A673 (cell line): Measurements from ENCODE around the gene KCNT2.

Source experiments
- CTCF ChIP-seq: fragments of 300-800, 200-600 bp; sonication (generic); conservative IDR thresholded peaks from 2 replicates; pipeline ENCODE4 v1.5.1; 2017; ENCODE audit warnings: low read depth, mild to moderate bottlenecking, antibody characterized with exemption, low read length, moderate library complexity, mixed read lengths
- EZH2 ChIP-seq: fragments of 200-600 bp; sonication (generic); IDR thresholded peaks from 2 replicates; pipeline ENCODE4 v1.6.1; 2017; ENCODE audit warnings: borderline replicate concordance, low read depth, mild to moderate bottlenecking, mixed read lengths, antibody characterized with exemption, low read length; ENCODE audit not compliant: poor library complexity, severe bottlenecking

DNA sequence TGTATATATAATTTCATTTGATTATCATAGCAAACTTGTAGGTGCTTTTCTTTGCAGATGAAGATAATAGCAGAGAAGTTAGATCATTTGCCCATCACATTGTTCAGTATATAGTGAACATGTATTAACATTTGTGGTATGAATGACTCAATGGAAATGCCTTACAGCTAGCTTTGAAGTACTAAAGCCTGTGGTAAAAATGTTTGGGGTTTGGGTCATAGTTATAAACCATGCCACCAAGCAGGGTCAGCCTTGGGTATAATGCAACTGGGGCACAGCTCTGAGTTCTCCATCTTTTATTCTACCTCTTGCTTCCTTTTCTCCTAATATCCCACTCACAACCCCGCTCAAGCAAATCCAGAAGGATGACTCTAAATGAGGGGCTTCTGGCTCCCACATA is 141.6 kb downstream of the KCNT2 start:
- TF ChIP-seq CTCF = no peak
- no peak for TF ChIP-seq EZH2
